Fibroblast of the aortic adventitia (primary cell): Measurements from ENCODE around the gene VGF. TPM values are rescaled to one million over a fixed set of nuclear protein-coding genes. Genes with fewer than 3 reads are reported as not detected.

Source experiments
- DNase-seq: peaks from one replicate; pipeline ENCODE4 v3.0.0-alpha.2; 2010; ENCODE audit warnings: low read depth
- H3K4me3 ChIP-seq: 2 replicates; pipeline ENCODE4 v1.5.1; 2011; ENCODE audit warnings: low read depth, mild to moderate bottlenecking, control low read depth, low read length, moderate library complexity
- CTCF ChIP-seq: IDR thresholded peaks from 2 replicates; pipeline ENCODE4 v1.5.1; 2011; ENCODE audit warnings: mild to moderate bottlenecking, low read length, control low read depth, inconsistent platforms; ENCODE audit not compliant: insufficient read depth
- total RNA-seq: library from RNA; depleted of rRNA; stranded (reverse); fragments of >200 nt; gene quantifications from 2 replicates; pipeline ENCODE4 v1.2.3, GENCODE V29; 2012; ENCODE audit warnings: low replicate concordance

The VGF gene
- total RNA-seq, 1 donor: not detected

GRCh38 chr7:101186194-101186593, 20.8 kb upstream of the VGF start:
- DNase-seq: no peak
- H3K4me3 ChIP-seq: no peak overlapping the region
- no peak for TF ChIP-seq CTCF

GRCh38 chr7:101185258-101185839, 20.0 kb upstream of the VGF start:
- TF ChIP-seq CTCF: no peak
- DNase-seq: peak; percentile 25

GRCh38 chr7:101180130-101180755, 14.9 kb upstream of the VGF start, which contains the start of gene NAT16:
TSS of gene NAT16 (minus strand) at chr7:101180293. CDS start at chr7:101174807, 5,486 bp downstream.
- no peak for TF ChIP-seq CTCF
- DNase-seq: no peak
- H3K4me3 ChIP-seq: no peak within 1 kb of the TSS

More at GRCh38 chr7:101185258-101185839, 20.0 kb upstream of the VGF start:
- H3K4me3 ChIP-seq: no peak overlapping the region

GRCh38 chr7:101179713-101180112, 14.3 kb upstream of the VGF start:
- no peak for DNase-seq
- TF ChIP-seq CTCF: no peak
- H3K4me3 ChIP-seq: no peak overlapping the region

- no peak overlapping the region for H3K4me3 ChIP-seq
- no peak for TF ChIP-seq CTCF
- no peak for DNase-seq
Measured at GRCh38 chr7:101179117-101179516, 13.7 kb upstream of the VGF start.

- no peak for TF ChIP-seq CTCF
Measured at GRCh38 chr7:101177644-101178043, 12.3 kb upstream of the VGF start.

More at GRCh38 chr7:101177644-101178043, 12.3 kb upstream of the VGF start:
- DNase-seq: no peak
- no peak overlapping the region for H3K4me3 ChIP-seq
